T-helper 2 cell (primary cell): ENCODE data around the gene ARMC6.

Experiments used
- DNase-seq, 5 experiments: peaks; one replicate each; pipeline versions ENCODE4 v3.0.0 to v3.0.0-alpha.2; 2012 to 2022
- total RNA-seq, 2 donors: gene quantifications; one replicate each; lab custom pipeline; 2026; lab: John Stamatoyannopoulos, UW

Gene ARMC6
- total RNA-seq, result 10.6 to 20.2 reads per million in 2 donors

GRCh38 chr19:19033426-19034203 is at the start of gene ARMC6, which contains the start of gene SUGP2:
ARMC6 (plus strand) TSS chr19:19033603; CDS start chr19:19034210, 607 bp downstream.
SUGP2 (minus strand) TSS chr19:19033517; CDS start chr19:19031071, 2,446 bp downstream.
- DNase-seq, result peak; percentile 79 to 92 (median 85)

- DNase-seq, result no peak
Observed at GRCh38 chr19:18984251-18984650, 49.2 kb upstream of the ARMC6 start.

- DNase-seq, result no peak
Observed at GRCh38 chr19:18985257-18985656, 48.1 kb upstream of the ARMC6 start.

GRCh38 chr19:18987456-18987855 is 45.9 kb upstream of the ARMC6 start:
- no peak for DNase-seq

- no peak for DNase-seq
Observed at GRCh38 chr19:18989316-18989715, 44.1 kb upstream of the ARMC6 start.

GRCh38 chr19:18990128-18990708 is 43.2 kb upstream of the ARMC6 start:
- peak in 1 of 5 experiments; percentile 7 for DNase-seq

- no peak for DNase-seq
Observed at GRCh38 chr19:18991006-18991405, 42.4 kb upstream of the ARMC6 start.

- DNase-seq, result no peak
Observed at GRCh38 chr19:18991468-18991867, 41.9 kb upstream of the ARMC6 start.

- no peak for DNase-seq
Observed at GRCh38 chr19:18992696-18993095, 40.7 kb upstream of the ARMC6 start.

- no peak for DNase-seq
Observed at GRCh38 chr19:18993115-18993514, 40.3 kb upstream of the ARMC6 start.

- peak in 1 of 5 experiments; percentile 40 for DNase-seq
Observed at GRCh38 chr19:18995804-18996241, 37.6 kb upstream of the ARMC6 start.

GRCh38 chr19:18996351-18996750 is 37.1 kb upstream of the ARMC6 start:
- DNase-seq, result no peak

GRCh38 chr19:18996796-18997394 is 36.5 kb upstream of the ARMC6 start:
- DNase-seq, result no peak

- no peak for DNase-seq
Observed at GRCh38 chr19:18998276-18998675, 35.1 kb upstream of the ARMC6 start.

GRCh38 chr19:18999016-18999758 is 34.2 kb upstream of the ARMC6 start:
- DNase-seq, result peak in 1 of 5 experiments; percentile 11

GRCh38 chr19:18999896-19000620 is 33.3 kb upstream of the ARMC6 start:
- no peak for DNase-seq

- no peak for DNase-seq
Observed at GRCh38 chr19:19004144-19004543, 29.3 kb upstream of the ARMC6 start.

GRCh38 chr19:19006213-19006612 is 27.2 kb upstream of the ARMC6 start:
- no peak for DNase-seq

- no peak for DNase-seq
Observed at GRCh38 chr19:19009951-19010350, 23.5 kb upstream of the ARMC6 start.

GRCh38 chr19:19010551-19010950 is 22.9 kb upstream of the ARMC6 start:
- DNase-seq, result peak in 1 of 5 experiments; percentile 51

- DNase-seq, result no peak
Observed at GRCh38 chr19:19021115-19021514, 12.3 kb upstream of the ARMC6 start.

- no peak for DNase-seq
Observed at GRCh38 chr19:19022380-19022961, 10.9 kb upstream of the ARMC6 start.
